T-helper 2 cell (primary cell): ENCODE measurements around the gene NPLOC4.
"Not testable (repeated sequence)": the region's sequence is repeated elsewhere in the genome, so short reads cannot be mapped to it uniquely, and the experiment has no call there.

ENCODE experiments used
- DNase-seq, 5 experiments: peaks; one replicate each; pipeline versions ENCODE4 v3.0.0 to v3.0.0-alpha.2; 2012 to 2022

The NPLOC4 gene

GRCh38 chr17:81631482-81631881 is 5.4 kb downstream of the NPLOC4 start:
- DNase-seq = no peak

GRCh38 chr17:81630274-81630673 is 6.6 kb downstream of the NPLOC4 start:
- no peak for DNase-seq

- no peak for DNase-seq
Observed at GRCh38 chr17:81621494-81622130, 15.3 kb downstream of the NPLOC4 start.

GRCh38 chr17:81618307-81618706 is 18.6 kb downstream of the NPLOC4 start:
- not testable (repeated sequence) for DNase-seq

GRCh38 chr17:81616877-81617276 is 20.0 kb downstream of the NPLOC4 start:
- no peak for DNase-seq

GRCh38 chr17:81615401-81615930 is 21.4 kb downstream of the NPLOC4 start:
- DNase-seq = peak in 1 of 5 experiments; percentile 26

- no peak for DNase-seq
Observed at GRCh38 chr17:81612172-81612970, 24.5 kb downstream of the NPLOC4 start.

- no peak for DNase-seq
Observed at GRCh38 chr17:81609541-81610311, 27.2 kb downstream of the NPLOC4 start.

GRCh38 chr17:81608605-81609004 is 28.3 kb downstream of the NPLOC4 start:
- DNase-seq = no peak

- DNase-seq = peak in 1 of 5 experiments; percentile 61
Observed at GRCh38 chr17:81608082-81608481, 28.8 kb downstream of the NPLOC4 start.

GRCh38 chr17:81607431-81607830 is 29.5 kb downstream of the NPLOC4 start:
- DNase-seq = peak in 1 of 5 experiments; percentile 22

- DNase-seq = no peak
Observed at GRCh38 chr17:81603846-81604610, 32.9 kb downstream of the NPLOC4 start.

GRCh38 chr17:81601525-81602120 is 35.3 kb downstream of the NPLOC4 start:
- DNase-seq = peak in 3 of 5 experiments; percentile 15 to 72 (median 23)

- DNase-seq = no peak
Observed at GRCh38 chr17:81599719-81600486, 37.0 kb downstream of the NPLOC4 start.

GRCh38 chr17:81593105-81593871 is 43.6 kb downstream of the NPLOC4 start:
- DNase-seq = no peak

GRCh38 chr17:81591971-81592370 is 44.9 kb downstream of the NPLOC4 start:
- no peak for DNase-seq

- DNase-seq = no peak
Observed at GRCh38 chr17:81590121-81590520, 46.8 kb downstream of the NPLOC4 start.

GRCh38 chr17:81589612-81590011 is 47.3 kb downstream of the NPLOC4 start:
- no peak for DNase-seq

- no peak for DNase-seq
Observed at GRCh38 chr17:81586096-81586495, 50.8 kb downstream of the NPLOC4 start.

GRCh38 chr17:81584771-81585170 is 52.1 kb downstream of the NPLOC4 start:
- DNase-seq = not testable (repeated sequence)
